NOMO-1 treated with dmso at 0.1 percent for 144 hours (cell line): ENCODE data around the gene CALM1.

ENCODE experiments used
- DNase-seq: peaks from one replicate; lab custom pipeline; 2025; ENCODE audit not compliant: unreplicated experiment; lab: John Stamatoyannopoulos, UW

CALM1 gene

GRCh38 chr14:90396341-90397339 lies at the start of gene CALM1:
Gene CALM1 (plus strand): TSS chr14:90397029. CDS start chr14:90397231, 202 bp downstream.
- peak; percentile 79 for DNase-seq

DNA sequence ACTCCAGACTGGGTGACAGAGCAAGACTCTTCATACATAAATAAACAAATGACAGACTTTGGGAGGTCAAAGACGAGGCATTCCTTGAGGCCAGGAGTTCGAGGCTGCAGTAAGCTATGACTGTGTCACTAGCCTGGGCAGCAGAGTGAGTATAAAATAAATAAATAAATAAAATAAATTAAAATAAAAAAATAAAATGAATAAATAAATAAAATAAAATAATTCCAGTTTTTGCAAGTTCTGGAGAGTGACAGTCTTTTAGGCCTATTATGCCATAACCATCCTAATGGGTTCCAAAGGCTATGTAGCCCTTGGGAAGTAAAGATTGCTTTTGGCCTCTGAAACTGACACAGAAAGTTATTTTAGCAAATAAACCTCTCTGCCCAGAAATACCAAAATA lies 48.6 kb upstream of the CALM1 start:
- DNase-seq = no peak

DNA sequence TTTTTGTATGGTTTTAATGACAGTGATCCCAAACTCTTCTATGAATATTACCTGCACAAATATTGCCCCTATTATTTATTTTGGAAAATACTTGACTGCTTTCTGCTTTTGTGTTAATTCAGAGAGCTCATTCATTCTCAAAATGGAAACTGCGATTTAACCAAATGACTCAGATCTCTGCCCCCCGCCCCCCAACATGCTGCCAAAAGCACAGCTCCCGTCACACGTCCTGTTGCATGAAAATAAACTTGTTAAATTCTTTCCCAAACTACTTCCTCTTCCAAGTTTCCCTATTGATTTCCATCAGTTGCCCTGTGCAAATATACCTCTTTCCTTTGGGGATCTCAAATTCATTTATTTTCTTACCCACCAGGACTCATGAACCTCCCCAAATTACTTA lies 47.1 kb upstream of the CALM1 start:
- DNase-seq = no peak

- DNase-seq = no peak
Measured at GRCh38 chr14:90354551-90355298, 42.1 kb upstream of the CALM1 start.

- no peak for DNase-seq
Measured at GRCh38 chr14:90355540-90356518, 41.0 kb upstream of the CALM1 start.

DNA sequence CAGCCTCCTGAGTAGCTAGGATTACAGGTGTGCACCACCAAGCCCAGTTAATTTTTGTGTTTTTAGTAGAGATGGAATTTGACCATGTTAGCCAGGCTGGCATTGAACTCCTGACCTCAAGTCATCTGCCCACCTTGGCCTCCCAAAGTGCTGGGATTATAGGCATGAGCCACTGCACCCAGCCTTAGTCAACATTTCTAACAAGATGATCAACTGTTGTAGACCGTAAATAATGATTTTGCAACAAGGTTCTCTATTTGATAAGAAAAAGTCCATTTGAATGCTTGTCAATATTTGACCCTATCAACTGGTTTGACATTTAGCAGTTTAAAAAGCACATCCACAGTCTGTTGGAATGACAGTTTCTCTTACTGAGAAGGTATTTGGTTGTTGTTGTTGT lies 39.9 kb upstream of the CALM1 start:
- DNase-seq = no peak

DNA sequence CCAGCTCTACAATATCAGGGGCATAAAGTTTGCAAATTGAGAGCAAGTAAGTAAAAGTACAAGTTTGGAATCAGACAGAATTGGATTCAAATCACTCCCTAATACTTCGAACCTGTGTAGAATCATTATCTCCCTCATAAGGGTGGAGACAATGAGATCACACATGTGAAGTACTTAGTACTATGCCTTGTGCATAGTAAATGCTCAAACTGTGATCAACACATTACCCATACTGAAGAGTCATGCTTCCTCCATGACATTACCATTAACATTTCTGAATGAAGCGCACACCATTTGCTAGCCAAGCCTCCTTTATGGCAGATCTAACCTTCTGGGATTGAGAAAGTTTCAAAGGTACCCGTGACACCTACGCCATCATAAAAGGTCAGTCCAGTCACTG lies 38.5 kb upstream of the CALM1 start:
- DNase-seq = no peak

DNA sequence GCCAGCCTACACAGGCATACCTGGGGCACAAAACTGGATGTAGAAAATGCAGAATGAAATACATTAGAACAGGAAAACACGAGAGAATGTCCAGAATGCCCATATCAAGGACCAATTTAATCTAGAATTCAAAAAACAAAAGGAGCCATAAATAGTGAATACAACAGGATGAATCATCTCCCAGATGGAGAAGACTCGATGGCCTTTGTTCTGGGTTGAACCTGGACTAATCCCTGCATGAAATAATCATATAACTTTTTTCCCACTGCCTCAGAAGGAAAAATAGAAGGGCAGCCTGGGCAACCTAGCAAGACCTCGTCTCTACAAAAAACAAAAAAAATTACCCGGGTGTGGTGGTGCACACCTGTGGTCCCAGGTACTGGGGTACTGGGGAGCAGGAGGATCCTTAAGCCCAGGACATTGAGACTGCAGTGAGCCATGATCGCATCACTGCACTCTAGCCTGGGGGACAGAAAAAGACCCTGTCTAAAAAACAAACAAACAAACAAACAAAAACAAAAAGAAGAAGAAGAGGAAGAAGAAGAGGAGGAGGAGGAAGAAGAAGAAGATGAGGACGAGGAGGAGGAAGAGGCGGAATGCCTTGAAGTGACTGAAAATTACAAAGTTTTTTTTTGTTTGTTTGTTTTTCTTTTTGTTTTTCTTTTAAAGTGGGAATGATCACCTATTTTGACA lies 34.8 kb upstream of the CALM1 start:
- DNase-seq = no peak

DNA sequence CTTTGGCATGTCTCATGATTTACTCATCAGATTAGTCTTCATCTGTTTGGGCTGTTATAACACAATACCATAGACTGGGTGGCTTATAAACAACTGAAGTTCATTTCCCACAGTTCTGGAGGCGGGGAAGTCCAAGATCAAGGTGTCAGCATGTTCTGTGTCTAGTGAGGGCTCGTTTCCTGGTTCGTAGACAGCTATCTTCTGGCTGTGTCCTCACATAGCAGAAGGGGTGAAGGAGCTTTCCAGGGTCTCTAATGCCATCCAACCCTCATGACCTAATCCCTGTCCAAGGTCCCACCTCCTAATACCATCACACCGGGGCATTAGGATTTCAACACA lies 34.3 kb upstream of the CALM1 start:
- DNase-seq = no peak

DNA sequence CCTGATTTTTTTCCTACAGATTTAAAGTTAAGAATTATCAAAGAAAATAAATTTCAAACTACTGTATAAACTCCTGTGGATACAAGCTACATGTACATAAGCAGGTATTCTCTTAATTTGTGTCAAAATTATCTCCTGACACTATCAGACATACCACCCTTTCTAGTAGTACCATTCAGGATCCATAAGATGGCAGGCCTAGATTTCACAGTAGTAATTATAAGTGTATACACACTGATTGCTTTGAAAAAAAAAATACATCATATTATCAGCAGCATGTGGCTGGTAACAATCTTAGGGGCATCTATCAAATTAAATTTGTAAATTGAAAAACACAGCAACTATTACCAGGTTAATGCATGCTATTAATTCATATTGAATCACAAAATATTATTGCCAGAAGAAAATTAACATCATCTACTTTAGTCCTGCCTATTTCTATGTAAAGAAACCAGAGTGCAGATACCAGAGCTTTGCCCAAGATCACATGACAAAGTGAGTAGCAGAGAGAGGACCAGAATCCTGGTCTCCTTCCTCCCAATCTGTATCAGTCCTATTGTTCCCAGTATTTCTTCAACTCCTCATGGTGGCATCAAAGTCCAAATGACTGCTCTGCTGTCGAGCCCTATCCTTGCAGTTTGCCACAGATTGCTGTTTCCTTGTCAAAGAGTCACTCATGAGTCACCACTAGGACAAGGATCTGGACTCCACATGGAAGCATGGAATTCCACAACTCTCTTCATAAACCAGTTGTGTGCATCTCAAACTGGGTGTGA lies 27.7 kb upstream of the CALM1 start:
- DNase-seq = no peak

DNA sequence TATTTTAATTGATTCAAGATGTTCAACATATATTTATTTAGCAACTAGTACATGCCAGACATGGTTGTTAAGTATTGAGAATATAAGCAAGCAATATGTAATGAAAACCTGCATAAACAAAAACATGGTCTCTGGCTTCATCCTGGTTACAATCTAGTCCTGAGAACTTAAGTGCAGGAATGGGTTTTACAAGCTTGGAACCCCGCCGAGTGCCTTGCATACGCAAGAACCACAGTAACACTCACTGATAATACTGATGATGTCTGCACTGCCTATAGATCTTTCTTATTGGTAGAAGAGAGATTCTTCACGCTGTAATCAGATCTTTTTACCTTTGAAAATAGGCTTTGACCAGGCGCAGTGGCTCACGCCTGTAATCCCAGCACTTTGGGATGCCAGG lies 22.9 kb upstream of the CALM1 start:
- no peak for DNase-seq

DNA sequence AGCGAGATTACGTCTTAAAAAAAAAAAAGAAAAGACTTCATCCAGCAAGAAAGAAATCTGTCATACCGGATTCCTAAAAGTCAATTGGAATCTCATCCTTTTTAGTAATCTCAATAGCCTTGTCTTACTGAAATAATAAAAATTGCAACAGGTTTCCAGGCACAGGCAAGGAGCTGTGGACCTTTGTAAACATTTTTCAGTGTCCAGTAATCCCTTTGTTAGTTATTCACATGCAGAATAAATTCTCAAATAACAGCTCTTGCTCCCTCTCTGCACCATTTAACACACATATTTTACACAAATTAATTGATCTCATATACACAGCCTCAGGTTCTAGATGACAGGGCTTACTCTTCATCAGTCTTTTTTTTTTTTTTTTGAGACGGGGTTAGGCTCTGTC lies 22.0 kb upstream of the CALM1 start:
- DNase-seq = no peak

GRCh38 chr14:90375934-90376333 lies 20.9 kb upstream of the CALM1 start:
- DNase-seq = no peak

DNA sequence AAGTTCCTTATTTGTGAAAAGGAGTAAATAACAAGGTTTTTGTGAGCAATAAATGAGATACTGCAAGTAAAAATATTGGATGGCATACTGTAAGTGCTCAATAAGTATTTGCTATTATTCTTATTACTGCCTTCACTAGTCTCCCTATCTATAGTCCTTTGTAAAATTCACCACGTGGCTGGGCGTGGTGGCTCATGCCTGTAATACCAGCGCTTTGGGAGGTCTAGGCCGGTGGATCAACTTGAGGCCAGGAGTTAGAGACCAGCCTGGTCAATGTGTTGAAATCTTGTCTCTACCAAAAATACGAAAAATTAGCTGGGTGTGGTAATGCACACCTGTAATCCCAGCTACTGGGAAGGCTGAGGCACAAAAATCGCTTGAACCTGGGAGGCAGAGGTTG lies 18.6 kb upstream of the CALM1 start:
- DNase-seq = no peak

GRCh38 chr14:90379106-90379505 lies 17.7 kb upstream of the CALM1 start:
- no peak for DNase-seq

GRCh38 chr14:90381011-90381786 lies 15.6 kb upstream of the CALM1 start:
- no peak for DNase-seq

DNA sequence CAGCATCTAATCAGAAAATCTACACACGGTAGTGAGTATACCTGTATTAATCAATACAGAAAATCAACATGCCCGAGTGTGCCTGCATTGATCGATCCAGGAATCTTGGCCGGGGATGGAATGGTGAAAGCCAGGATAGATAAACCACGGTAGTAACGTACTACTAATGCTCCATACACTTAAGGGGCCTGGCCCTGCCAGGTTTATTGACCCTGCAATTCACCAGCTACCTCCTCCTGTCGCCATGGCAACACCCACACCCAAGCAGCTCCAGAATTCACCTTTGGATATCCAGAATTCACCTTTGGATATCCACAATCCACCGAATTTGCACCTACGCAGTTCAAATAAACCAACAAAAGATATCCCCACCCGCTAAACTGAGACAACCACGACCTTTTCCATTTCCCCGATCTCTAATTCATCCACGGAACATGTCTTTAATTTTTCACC lies 14.8 kb upstream of the CALM1 start:
- DNase-seq = no peak

DNA sequence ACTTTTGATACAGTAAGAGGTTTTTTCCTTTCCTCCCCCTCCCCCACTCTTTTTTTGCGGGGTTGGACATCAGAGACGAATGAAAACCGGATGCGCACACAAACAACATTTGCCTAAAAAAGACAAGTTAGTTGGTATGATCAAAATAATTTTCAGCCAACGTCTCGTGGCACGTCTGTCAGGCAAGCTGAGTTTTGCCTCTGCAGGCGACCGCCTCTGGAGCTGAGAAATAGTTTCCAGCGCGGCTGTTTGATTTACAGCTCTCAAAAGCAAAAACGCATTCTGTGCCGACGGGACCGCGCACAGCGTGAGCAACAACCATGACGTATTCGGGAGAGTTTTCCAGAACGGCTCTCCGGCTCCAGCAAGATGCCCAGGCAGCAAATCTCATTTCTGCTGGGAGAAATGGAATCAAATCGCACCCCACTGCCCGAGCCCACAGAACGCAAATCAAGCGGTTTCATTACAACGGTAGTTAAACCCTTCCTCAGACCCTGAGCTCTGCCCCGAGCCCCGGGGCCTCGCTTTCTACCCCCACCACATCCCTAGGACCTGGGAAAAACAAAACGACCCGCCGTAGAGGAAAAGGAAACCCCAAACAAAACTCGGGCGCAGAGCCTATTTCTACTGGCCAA lies 14.2 kb upstream of the CALM1 start:
- peak; percentile 47 for DNase-seq
